GM19455 (cell line): Measurements from ENCODE around the gene CDK5RAP1.
"Not testable (repeated sequence)": the region's sequence is repeated elsewhere in the genome, so short reads cannot be mapped to it uniquely, and the experiment has no call there.

Source experiments
- ATAC-seq: cut with Tn5 transposase; IDR thresholded peaks from one replicate; pipeline ENCODE4 v1.9.1; 2021; ENCODE audit not compliant: unreplicated experiment

Gene CDK5RAP1

GRCh38 chr20:33401184-33401920 lies at the start of gene CDK5RAP1:
CDK5RAP1 (minus strand) TSS chr20:33401519; CDS start chr20:33397064, 4,455 bp downstream.
- ATAC-seq: peak; percentile 86

DNA sequence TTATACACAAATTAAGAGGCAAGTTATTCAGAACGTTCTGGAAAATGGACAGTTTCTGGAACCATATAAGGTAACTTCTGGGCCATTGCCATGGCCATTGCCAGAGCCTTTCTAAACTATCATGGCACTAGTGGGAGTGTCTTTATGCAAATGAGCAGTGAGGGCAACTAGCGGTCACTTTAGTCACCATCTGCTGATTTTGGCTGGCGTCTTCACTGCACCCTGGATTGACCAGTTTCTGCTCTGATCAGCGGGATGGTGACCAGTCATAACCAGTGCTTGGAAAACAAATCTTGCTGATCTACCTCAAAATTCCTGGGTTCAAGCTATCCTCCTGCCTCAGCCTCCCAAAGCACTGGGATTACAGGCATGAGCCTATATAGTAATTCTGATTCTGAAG lies 49.5 kb upstream of the CDK5RAP1 start:
- no peak for ATAC-seq

DNA sequence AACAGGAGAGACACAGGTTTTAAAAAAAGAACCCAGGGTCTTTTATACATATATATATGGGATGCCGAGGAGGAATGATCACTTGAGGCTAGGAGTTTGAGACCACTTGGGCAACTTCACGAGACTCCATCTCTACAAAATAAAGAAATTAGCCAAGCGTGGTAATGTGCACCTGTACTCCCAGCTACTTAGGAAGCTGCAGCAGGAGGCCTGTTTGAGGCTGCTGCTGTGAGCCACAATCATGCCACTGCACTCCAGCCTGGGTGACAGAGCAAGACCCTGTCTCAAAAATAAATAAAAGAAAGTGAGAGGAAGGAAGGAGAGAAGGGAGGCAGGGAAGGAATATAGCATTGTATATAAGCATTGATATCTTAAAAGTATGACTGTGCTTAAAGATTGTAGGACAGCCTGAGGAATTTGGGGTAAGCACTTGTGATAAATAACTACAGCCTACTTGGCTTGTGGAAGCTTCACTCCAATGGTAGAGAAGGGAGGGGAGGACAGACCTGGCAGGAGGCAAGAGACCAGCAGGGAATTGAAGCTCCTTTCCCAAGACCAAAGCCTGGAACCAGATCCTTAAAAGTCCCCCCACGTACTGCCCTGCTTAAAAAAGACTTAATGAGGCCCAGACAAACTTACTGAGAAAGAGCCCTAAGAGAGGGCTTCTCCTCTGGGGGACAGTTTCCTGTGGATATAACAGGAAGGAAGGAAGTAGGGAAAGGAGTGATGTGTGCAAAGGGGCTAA lies 44.7 kb upstream of the CDK5RAP1 start:
- no peak for ATAC-seq

GRCh38 chr20:33444797-33445560 lies 43.7 kb upstream of the CDK5RAP1 start:
- ATAC-seq: no peak

- ATAC-seq: no peak
These were observed 42.4 kb upstream of the CDK5RAP1 start, which contains the start of gene SNTA1 for GRCh38 chr20:33443512-33444239. SNTA1 (minus strand) TSS chr20:33443763; CDS start chr20:33443620, 143 bp downstream.

- ATAC-seq: no peak
These were observed 41.7 kb upstream of the CDK5RAP1 start for GRCh38 chr20:33443006-33443511.

- no peak for ATAC-seq
These were observed 41.1 kb upstream of the CDK5RAP1 start for GRCh38 chr20:33442136-33443005.

- no peak for ATAC-seq
These were observed 40.0 kb upstream of the CDK5RAP1 start for GRCh38 chr20:33441142-33441955.

- ATAC-seq: not testable (repeated sequence)
These were observed 39.2 kb upstream of the CDK5RAP1 start for GRCh38 chr20:33440562-33440961.

DNA sequence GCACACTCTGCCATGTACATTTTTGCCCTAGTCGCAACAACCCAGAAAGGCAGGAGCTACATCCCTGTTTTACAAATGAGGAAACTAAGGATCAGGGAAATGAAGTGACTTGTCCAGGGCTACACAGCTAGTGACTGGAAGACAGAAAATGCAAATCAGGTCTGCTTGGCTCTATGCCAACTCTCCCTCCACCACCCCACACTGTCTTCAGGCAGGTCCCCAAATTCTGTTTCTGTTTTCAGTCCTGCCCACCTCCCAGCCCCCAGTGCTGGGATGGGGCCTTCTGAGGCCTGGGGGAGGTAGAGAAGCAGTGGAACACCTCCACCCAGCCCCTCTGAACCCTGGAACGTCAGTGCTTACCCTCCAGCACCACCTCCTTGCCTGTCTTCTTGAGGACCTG lies 37.2 kb upstream of the CDK5RAP1 start:
- no peak for ATAC-seq

- no peak for ATAC-seq
These were observed 36.0 kb upstream of the CDK5RAP1 start for GRCh38 chr20:33437141-33437911.

- ATAC-seq: no peak
These were observed 33.1 kb upstream of the CDK5RAP1 start for GRCh38 chr20:33434434-33434833.

GRCh38 chr20:33433465-33434234 lies 32.3 kb upstream of the CDK5RAP1 start:
- no peak for ATAC-seq

- ATAC-seq: no peak
These were observed 30.6 kb upstream of the CDK5RAP1 start for GRCh38 chr20:33431797-33432381.

GRCh38 chr20:33423875-33424274 lies 22.6 kb upstream of the CDK5RAP1 start:
- not testable (repeated sequence) for ATAC-seq

GRCh38 chr20:33423141-33423834 lies 22.0 kb upstream of the CDK5RAP1 start:
- ATAC-seq: no peak
